ENCODE measurements around the gene DUSP23.

Gene DUSP23

GRCh38 chr1:159828581-159829272 lies 48.0 kb downstream of the DUSP23 start:
- DNase-seq (no peak), ATAC-seq (no peak)

- ATAC-seq, result no peak
- peak; percentile 19 for DNase-seq
Observed at GRCh38 chr1:159829273-159829634, 48.5 kb downstream of the DUSP23 start.

GRCh38 chr1:159829822-159830465 lies 49.2 kb downstream of the DUSP23 start:
- ATAC-seq, result no peak
- DNase-seq, result no peak

GRCh38 chr1:159830722-159831121 lies 50.0 kb downstream of the DUSP23 start:
- DNase-seq (no peak), ATAC-seq (no peak)

GRCh38 chr1:159831412-159832141 lies 50.8 kb downstream of the DUSP23 start:
- DNase-seq (no peak), ATAC-seq (no peak)
